Epithelial cell of proximal tubule (primary cell): ENCODE data around the gene RNASE13. TPM values are rescaled to one million over a fixed set of nuclear protein-coding genes. Genes with fewer than 3 reads are reported as not detected.

Experiments
- DNase-seq: peaks from one replicate; pipeline ENCODE4 v3.0.0-alpha.2; 2011; ENCODE audit warnings: low read depth
- H3K4me3 ChIP-seq: 2 replicates; pipeline ENCODE4 v1.5.1; 2011; ENCODE audit warnings: low read depth, mild to moderate bottlenecking, low read length
- total RNA-seq: library from RNA; depleted of rRNA; stranded (reverse); fragments of >200 nt; gene quantifications from 2 replicates; pipeline ENCODE4 v1.2.3, GENCODE V29; 2015
- TF ChIP-seq, protein P1 (sequence below): conservative IDR thresholded peaks from 2 replicates; pipeline ENCODE4 v1.5.1; 2012; ENCODE audit warnings: low read depth, mild to moderate bottlenecking, low read length

RNASE13 gene
- total RNA-seq, 1 donor from 2014 or later: not detected

DNA sequence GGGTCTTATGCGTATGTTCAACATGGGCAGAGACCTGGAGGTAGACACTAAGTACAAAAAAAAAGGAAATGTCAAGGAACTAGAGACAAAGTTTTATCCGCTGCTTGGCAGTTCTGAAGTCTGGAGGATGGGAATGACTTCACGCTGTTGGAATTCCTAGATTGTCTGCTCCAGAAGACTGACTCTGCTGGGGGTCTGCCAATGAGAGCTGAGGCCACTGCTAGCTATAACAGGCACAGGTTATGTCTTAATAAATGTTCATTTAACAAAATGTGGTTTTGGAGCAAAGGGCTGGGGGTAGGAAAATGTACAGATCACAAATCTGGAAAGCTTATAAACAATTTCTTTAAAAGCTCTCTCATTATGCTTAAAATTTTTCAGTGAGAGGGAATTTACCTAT, 28.9 kb upstream of the RNASE13 start:
- TF ChIP-seq, protein P1, sequence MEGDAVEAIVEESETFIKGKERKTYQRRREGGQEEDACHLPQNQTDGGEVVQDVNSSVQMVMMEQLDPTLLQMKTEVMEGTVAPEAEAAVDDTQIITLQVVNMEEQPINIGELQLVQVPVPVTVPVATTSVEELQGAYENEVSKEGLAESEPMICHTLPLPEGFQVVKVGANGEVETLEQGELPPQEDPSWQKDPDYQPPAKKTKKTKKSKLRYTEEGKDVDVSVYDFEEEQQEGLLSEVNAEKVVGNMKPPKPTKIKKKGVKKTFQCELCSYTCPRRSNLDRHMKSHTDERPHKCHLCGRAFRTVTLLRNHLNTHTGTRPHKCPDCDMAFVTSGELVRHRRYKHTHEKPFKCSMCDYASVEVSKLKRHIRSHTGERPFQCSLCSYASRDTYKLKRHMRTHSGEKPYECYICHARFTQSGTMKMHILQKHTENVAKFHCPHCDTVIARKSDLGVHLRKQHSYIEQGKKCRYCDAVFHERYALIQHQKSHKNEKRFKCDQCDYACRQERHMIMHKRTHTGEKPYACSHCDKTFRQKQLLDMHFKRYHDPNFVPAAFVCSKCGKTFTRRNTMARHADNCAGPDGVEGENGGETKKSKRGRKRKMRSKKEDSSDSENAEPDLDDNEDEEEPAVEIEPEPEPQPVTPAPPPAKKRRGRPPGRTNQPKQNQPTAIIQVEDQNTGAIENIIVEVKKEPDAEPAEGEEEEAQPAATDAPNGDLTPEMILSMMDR: no peak
- no peak overlapping the region for H3K4me3 ChIP-seq
- peak; percentile 67 for DNase-seq

DNA sequence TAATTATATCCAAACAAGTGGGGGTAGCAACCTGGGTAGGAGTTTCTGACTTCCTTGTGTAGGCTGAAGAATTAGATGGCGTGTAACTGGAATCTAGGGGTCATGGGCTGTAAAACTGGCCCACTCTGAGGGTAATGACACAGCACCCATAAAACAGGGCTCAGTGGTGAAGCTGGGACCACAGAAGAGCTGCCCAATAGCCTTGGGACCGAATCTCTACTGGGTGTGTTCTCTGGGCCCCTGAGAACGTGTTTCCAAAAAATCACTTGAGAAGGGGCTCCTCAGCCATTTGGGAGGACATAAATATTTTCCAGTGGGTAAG, 26.7 kb upstream of the RNASE13 start:
- no peak overlapping the region for H3K4me3 ChIP-seq
- TF ChIP-seq, protein P1: no peak
- DNase-seq: no peak

DNA sequence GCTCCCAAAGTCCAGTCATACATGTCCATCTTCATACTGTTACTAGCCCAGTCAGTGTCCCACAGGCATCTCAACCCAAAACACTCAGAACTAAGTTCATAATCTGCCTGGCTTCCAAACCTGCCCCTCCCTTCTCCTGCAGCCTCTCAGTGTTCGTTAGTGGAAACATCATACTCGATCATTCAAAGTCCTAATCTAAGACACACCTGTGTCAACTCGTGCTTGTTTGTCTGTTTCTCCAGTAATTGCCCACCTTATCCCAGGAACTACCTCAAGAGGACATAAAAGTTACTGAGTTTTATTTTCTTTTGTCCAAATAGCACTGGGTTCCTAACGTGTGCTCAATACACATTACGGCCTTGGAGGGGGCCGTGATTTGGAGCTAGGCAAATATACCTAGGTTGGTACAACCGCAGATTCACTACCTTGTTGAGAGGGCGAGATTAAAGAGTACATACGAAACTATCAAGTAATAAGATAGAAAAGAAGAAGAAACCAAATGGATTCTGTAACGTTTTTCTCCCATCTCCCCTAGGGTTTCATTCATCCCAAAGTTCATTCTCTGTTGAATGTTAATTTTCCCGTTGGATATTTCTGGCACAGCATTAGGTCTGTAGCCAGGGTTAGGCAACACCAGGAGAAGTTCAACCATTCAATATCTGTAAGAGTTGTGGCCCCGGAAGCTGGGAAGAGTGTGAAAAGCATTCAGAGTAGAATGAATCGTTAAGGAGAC, 26.2 kb upstream of the RNASE13 start:
- DNase-seq: no peak
- H3K4me3 ChIP-seq: no peak overlapping the region
- TF ChIP-seq, protein P1: no peak

DNA sequence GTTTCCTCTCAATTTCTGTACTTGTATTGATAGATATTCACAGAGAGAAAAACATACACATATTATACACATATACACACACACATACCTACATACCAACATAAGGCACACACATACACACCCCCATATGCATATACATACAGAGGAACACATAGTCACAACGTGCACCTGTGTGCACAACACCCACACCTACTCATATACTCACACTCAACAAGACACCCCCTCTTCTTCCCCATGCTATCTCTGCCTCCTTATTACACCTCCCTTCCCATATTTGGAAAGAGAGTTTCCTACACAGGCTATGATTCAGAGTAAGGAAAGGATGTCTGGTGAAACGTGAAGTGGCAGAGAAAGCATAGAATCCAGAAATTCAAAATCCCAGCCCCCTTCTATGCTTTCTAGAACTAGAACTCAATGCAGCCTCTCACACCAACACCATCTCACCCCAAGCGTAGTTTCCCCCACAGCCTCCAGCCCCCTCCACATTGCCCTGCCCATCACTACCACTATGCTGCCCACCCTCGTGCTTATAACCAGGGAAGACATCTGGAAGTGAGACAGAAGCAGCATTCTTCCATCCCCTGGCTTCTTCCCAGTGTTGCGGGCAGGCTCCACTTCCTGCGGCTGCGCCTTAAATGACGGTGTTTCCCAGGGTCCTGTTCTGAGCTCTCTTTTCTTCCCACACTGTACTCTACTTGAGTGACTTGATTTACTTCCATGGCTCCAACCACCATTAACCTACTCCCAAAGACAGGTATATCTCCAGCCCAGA, 25.4 kb upstream of the RNASE13 start:
- H3K4me3 ChIP-seq: no peak overlapping the region
- no peak for DNase-seq
- TF ChIP-seq, protein P1: no peak

DNA sequence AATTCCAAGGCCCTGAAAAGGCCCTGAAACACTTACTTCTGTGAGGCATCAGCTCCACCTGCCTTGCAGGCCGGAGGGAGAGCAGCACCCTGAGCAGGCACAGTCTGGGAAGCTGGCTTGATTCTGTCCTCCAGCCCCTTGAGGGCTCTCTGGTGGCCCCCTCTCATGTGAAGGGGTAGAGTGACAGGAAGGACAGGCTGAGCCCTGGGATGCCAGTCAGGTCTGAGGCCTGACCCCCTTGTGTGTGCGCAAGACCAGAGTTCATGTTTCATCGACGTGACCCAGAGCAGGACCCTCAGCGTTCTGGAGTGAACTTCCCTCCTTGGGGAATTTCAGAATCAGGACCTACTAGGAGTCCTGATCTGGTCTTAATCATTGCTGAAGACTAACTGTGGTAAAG, 24.3 kb upstream of the RNASE13 start:
- DNase-seq: no peak
- no peak overlapping the region for H3K4me3 ChIP-seq
- TF ChIP-seq, protein P1: no peak

DNA sequence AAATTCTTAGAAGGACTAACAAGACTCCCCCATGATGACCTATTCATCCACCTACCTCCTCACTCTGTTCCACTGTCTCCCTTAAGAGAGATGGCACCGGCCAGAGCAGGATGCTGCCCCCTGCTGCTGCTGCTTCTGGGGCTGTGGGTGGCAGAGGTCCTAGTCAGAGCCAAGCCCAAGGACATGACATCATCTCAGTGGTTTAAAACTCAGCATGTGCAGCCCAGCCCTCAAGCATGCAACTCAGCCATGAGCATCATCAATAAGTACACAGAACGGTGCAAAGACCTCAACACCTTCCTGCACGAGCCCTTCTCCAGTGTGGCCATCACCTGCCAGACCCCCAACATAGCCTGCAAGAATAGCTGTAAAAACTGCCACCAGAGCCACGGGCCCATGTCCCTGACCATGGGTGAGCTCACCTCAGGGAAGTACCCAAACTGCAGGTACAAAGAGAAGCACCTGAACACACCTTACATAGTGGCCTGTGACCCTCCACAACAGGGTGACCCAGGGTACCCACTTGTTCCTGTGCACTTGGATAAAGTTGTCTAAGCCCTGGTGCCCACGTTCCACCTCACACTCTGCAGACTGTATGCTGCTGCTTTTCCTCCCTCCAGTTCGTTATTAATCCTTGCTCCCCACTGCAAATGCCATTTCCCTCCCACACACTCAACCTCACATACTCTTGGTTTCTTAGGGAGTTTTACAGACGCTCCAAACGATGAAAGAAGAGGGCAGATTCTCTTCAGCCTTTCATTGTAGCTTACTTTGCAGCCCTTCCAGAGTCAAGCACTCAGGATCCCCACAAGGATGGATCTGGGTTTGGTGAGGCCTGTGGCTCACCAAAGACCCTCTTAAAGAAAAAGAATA, 23.4 kb upstream of the RNASE13 start, which contains the start of gene RNASE8:
Gene RNASE8 (plus strand): TSS at position 20 of the 873 bp plus-strand sequence. CDS start 71 bp downstream, at position 91.
- no peak within 1 kb of the TSS for H3K4me3 ChIP-seq
- no peak for DNase-seq
- TF ChIP-seq, protein P1: no peak
